LNCaP clone FGC (cell line): Measurements from ENCODE around the gene LRRC18.

Experiments
- DNase-seq: peaks from one replicate; pipeline ENCODE4 v3.0.0-alpha.2; 2011; ENCODE audit warnings: low read depth
- H3K4me3 ChIP-seq: 2 replicates; pipeline ENCODE4 v1.5.1; 2011; ENCODE audit warnings: mild to moderate bottlenecking, low read depth, low read length, control low read depth
- TF ChIP-seq, protein P1 (sequence below): IDR thresholded peaks from 2 replicates; pipeline ENCODE4 v1.5.1; 2012; ENCODE audit warnings: mild to moderate bottlenecking; ENCODE audit not compliant: control insufficient read depth, insufficient read depth; ENCODE audit errors: extremely low read depth

LRRC18 gene

GRCh38 chr10:48903151-48903550 lies 36.5 kb downstream of the LRRC18 start:
- no peak for DNase-seq
- H3K4me3 ChIP-seq, result no peak overlapping the region
- TF ChIP-seq, protein P1, sequence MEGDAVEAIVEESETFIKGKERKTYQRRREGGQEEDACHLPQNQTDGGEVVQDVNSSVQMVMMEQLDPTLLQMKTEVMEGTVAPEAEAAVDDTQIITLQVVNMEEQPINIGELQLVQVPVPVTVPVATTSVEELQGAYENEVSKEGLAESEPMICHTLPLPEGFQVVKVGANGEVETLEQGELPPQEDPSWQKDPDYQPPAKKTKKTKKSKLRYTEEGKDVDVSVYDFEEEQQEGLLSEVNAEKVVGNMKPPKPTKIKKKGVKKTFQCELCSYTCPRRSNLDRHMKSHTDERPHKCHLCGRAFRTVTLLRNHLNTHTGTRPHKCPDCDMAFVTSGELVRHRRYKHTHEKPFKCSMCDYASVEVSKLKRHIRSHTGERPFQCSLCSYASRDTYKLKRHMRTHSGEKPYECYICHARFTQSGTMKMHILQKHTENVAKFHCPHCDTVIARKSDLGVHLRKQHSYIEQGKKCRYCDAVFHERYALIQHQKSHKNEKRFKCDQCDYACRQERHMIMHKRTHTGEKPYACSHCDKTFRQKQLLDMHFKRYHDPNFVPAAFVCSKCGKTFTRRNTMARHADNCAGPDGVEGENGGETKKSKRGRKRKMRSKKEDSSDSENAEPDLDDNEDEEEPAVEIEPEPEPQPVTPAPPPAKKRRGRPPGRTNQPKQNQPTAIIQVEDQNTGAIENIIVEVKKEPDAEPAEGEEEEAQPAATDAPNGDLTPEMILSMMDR, result no peak

DNA sequence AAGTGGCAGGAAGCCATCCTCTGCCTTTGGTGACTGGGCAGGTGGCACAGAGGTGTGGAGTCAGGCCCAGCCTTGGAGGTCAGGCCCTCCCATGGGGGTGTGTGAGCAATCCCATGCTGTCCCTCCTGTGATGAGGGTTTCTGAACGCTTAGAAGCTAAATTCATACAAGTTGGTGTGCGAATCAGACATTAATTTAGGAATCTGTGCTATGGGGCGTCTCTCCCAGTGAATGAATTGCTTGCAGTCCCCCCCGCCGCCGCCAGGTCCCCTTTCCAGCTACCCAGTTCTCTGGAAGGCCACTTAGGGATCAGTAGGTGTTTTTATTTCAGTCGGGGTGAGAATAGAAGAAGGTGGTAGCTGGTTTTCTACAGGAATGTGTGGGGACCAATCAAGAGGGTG lies 37.5 kb downstream of the LRRC18 start:
- DNase-seq, result no peak
- H3K4me3 ChIP-seq, result no peak overlapping the region
- TF ChIP-seq, protein P1, result no peak

DNA sequence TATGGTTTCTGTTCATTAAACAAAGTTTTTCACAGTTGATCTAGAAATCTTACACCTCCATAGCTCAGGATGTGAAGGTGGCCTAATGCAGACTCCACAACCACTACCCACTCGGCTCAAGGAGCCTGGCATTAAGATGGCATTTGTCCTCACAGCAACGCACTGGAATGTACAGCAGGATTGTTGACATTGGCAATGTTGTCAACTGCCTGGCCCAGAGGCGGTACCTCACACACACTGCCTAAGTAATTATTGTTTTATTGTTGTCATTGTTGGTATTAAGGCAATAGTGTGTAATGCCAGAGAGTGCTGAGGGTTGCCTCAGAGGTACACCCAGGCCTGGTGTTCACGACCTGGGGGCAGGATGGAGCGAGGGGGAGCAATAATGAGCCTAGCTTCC lies 38.3 kb downstream of the LRRC18 start:
- H3K4me3 ChIP-seq, result no peak overlapping the region
- TF ChIP-seq, protein P1, result no peak
- DNase-seq, result peak; percentile 80

DNA sequence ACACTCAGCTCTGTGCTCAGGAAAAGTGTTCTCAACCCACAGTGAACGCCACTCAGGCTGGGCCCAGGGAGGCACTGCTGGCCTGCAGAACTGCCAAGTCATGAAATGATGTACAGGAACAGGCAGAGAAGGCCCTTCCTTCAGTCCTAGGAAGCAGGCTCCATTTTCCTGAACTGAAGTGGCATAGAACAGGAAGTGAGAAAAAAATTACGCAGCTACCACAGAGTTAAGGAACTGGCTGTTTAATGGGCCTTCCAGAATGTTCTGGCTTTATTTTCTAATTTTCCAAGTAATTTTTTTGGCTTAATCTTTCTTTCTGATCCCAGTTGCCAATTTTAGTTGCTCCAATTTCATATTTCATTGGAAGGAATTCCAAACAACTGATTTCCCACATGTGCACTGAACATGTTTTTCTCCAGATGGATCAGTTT lies 39.3 kb downstream of the LRRC18 start:
- DNase-seq, result no peak
- no peak overlapping the region for H3K4me3 ChIP-seq
- TF ChIP-seq, protein P1, result no peak

- TF ChIP-seq, protein P1, result no peak
- no peak for DNase-seq
- H3K4me3 ChIP-seq, result no peak overlapping the region
These were observed 39.9 kb downstream of the LRRC18 start for GRCh38 chr10:48899781-48900180.

DNA sequence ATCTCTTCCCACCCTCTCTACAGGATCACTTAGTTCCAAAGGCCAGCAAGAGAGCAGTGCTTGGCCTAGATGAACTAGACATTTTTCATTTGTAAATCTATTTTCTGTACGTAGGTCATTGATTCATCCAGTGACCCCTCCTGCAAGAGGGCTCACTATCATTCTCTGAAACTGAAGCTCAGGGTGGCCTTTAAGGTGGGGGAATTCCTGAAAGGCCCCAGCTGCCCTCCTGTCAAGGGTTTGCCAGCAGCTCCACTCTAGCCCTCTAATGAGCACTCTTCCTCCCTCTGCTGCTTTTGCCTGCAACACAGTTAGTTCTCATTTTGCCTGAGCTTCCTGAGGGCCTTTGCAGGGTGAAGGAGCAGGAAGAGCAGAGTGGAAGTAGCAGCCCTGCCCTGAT lies 41.2 kb downstream of the LRRC18 start:
- no peak overlapping the region for H3K4me3 ChIP-seq
- TF ChIP-seq, protein P1, result no peak
- DNase-seq, result no peak

GRCh38 chr10:48897441-48897790 lies 42.2 kb downstream of the LRRC18 start:
- TF ChIP-seq, protein P1, result no peak
- DNase-seq, result no peak
- H3K4me3 ChIP-seq, result no peak overlapping the region
